Forelimb muscle (tissue), 1 donor: ENCODE results near the gene ANAPC13. TPM values are rescaled to one million over a fixed set of nuclear protein-coding genes. Genes with fewer than 3 reads are reported as not detected.

Experiments
- DNase-seq: peaks from one replicate; pipeline ENCODE4 v3.0.0-alpha.2; 2013; ENCODE audit warnings: low read depth
- polyA plus RNA-seq: library from polyadenylated mRNA; unstranded; fragments of 120-200 nt; gene quantifications from one replicate; pipeline ENCODE4 v1.2.1, GENCODE V29; 2013; ENCODE audit not compliant: insufficient read length

The ANAPC13 gene, protein sequence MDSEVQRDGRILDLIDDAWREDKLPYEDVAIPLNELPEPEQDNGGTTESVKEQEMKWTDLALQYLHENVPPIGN
- polyA plus RNA-seq: 59.3 TPM

DNA sequence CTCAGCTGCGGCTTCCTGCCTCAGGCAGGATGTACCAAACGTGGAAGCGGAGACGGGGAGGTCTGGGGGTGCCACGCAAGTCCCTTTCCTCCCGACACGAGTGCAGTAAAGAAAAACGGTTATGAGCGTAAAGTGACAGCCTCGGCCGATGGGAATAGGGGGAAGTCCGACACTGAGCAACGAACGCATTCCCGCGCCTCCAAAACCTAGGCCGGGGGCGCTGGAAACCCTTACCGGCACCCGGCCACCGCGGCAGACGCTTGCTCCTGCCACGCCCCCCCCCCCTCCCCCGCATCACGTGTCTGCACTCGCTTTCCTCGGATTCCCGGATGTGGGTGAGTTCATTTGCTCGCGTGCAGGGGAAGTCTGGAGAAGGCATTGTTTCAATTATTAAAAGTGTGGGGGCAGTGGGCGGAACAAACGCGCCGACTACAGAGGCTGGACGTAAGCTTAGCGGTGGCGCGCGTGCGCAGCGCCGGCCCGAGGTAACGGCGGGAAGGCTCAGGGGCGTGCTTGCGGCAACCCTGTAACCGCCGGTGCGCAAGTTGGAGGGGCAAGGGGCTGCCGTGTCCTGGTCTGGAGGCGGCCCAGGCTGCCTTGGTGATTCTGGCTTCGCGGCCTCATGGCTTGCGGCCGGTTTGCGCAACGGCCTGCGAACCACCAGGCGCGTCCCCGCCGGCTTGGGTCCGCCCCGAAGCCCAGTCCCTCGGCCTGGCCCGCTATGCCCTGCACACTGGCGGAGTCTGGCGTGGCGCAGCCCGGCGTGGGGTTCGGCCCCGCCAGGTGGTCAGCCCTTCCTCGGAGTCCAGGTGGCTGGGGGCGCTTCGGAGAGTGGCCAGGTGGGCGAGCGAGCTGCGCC, at the start of gene ANAPC13, which contains the start of gene CEP63:
Gene ANAPC13 (minus strand): TSS at position 268 of the 859 bp plus-strand sequence. CDS start 3,081 bp downstream, outside the sequence.
Gene CEP63 (plus strand): TSS at position 340 of the 859 bp plus-strand sequence. CDS start 9,264 bp downstream, outside the sequence.
- peak; percentile 96 for DNase-seq

DNA sequence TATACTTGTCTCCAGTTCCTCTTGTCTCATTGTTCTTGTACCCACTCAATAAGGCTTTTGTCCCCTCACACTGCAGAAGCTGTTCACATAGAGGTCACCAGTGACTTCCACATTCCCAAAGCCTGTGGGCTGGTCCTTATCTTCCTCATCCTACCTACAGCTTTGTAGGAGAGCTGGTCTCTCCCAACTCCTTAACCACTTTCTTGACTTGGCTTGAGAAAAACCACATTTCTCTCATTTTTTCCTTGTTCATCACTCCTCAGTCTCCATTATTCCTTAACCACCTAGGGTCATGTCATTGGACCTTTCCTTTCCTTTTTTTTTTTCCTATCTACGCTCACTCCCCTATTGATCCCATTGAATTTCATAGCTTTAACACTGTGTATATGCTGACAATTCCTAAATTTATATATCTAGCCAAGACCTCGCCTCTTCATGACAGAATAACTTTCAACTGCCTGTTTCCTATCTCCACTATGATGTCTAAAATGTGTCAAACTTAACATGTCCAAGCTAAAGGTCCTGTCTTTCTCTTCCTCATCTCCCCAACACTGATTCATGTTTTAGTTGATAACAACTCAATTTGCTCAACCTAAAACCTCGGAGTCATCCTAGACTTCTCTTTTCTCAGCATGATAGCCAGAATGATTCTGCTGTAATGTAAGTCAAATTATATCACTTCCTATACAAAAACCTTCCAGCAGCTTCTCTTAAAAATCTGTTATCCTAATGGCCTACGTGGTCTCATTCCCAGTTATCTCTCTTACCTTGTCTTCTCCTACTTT, 49.6 kb upstream of the ANAPC13 start:
- no peak for DNase-seq

DNA sequence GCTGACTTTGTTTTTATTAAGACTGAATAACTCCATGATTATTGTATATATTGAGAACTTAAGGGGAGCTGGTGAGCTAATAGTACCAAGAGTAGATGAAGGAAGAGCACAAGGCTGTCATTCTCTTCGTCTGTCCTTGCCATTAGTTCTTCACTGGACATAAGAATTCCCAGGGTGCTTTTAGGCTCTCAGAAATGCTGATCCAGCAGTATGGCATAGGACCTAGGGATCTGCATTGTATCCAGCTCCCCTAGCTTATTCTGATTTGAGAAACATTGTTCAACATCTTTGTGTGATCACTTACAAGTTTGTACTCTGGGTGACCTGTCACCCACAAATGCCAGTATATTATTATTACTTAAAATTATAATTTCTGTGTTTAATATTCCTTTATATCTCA, 47.7 kb upstream of the ANAPC13 start:
- no peak for DNase-seq

DNA sequence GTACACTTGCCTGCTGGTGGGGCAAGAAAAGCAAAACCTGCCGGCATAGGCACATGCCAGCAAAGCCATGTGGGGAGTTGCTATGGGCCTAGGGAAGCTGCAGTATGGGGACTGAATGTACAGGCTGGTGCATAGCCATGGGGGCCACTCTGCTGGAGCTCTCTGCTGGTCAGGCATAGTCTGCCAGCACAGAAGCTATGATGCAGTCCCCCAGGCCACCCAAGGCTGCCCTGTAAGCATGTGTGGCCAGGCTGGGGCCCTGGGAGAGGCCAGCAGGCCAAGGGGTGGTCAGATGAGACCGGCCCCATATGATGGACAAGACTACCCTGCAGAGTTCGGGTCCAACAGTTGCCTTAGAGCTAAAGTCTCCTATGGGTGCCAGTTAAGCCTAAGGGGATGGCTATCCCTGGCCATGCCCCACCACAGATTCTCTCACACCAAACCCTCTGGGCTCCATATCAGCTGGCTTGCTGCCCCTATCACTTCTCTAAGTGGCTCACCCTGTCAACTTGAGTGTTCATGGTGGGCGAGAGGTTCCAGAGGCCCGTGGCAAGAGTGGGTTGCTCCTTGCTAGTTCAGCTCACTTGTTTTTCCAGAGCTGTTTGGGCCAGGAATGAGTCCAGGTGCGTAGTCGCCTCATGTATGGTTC, 41.9 kb upstream of the ANAPC13 start:
- no peak for DNase-seq

DNA sequence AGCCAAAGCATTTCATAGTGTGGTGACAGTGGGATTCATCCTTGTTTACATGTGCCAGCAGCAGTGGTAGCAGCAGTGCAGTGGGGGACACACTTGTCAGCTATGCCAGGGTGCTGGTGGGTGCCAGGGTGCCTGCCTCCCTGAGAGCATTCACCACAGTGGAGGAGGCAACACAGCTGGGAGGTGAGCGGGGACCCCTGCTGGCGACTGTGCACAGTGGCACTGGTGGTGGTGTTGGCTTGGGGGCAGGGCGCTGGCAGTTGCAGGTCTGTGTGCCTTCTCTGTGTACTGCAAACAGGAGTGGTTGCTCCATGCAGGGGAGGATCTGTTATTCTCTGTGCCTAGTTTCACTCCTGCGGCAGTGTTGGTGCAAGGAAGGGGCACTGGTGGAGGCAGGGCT, 41.3 kb upstream of the ANAPC13 start:
- DNase-seq: no peak

DNA sequence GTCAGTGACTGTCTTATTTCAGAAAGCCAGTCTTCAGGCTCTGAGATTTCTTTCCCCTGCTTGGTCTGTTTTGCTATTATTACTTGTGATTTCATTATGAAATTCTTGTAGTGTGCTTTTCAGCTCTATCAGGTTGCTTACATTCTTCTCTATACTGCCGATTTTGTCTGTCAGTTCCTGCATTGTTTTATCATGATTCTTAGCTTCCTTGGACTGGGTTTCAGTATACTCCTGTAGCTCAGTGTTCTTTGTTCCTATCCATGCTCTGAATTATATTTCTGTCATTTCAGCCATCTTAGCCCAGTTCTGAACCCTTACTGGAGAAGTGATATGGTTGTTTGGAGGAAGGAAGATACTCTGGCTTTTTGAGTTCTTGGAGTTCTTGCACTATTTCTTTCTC, 40.5 kb upstream of the ANAPC13 start:
- DNase-seq: no peak

DNA sequence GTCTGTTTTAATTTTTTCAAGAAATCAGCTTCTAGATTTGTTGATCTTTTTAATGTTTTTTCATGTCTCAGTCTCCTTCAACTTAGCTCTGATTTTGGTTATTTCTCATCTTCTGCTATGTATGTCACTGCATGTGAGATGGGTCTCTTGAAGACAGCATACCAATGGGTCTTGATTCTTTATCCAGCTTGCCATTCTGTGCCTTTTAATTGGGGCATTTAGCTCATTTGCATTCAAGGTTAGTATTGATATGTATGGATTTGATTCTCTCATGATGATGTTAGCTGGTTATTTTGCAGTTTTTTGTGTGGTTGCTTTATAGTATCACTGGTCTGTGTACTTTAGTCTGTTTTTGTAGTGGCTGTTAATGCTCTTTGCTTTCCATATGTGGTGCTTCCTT, 39.5 kb upstream of the ANAPC13 start:
- DNase-seq: no peak

DNA sequence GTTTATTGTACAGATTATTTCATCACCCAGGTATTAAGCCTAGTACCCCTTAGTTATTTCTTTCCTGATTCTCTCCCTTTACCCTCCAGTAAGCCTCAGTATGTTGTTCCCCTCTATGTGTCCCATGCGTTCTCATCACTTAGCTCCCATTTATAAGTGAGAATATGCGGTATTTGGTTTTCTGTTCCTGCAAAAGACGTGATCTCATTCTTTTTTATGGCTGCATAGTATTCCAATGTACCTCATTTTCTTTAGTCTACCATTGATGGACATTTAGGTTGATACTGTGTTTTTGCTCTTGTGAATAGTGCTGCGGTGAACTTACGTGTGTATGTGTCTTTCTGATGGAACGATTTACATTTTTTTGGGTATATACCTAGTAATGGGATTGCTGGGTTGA, 36.8 kb upstream of the ANAPC13 start:
- DNase-seq: no peak

DNA sequence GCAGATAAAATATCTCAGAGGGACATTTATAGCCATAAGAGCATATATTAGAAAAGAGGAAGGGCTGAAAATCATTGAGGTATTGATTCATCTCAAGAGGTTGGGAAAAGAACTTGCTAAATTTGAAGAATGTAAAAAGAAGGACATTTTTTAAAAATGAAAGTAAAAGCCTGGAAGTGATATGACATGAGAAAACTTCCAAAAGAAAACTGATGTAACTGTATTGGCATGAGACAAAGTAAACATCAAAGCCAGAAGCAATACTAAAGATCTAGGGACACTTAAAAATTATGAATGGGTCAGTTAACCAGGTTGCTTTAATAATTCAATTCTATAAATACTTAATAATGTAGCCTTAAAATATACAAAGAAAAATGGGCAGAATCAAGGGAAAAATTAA, 32.0 kb upstream of the ANAPC13 start:
- no peak for DNase-seq

DNA sequence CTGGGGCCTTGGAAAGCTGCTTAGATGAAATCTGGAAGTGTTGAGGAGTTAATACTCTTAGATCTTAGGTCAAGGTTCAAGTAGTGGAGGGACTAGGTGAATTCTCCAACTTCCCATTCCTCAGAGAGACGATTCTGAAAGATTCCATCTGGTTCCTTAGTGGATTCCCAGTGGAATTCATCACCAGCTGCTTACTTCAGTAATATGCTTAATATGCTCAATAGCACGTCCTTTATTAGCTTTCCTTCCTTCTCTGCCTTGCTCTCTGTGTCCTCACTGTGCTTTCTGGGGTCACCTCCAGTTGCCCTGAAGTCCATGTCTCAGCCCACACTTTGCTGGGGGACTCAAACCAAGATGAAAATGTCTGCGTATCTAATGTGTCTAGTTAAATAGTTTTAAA, 31.1 kb upstream of the ANAPC13 start:
- no peak for DNase-seq

DNA sequence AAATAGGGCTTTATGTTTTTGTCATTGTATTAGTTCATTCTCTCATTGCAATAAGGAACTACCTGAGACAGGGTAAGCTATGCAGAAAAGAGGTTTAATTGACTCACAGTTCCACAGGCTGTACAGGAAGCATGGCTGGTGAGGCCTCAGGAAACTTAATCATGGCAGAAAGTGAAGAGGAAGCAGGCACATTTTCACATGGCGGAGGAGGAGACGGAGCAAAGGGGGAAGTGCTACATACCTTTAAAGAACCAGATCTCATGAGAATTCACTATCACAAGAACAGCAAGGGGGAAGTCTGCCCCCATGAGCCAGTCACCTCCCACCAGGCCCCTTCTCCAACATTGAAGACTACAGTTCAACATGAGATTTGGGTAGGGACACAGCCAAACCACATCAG, 25.7 kb upstream of the ANAPC13 start:
- DNase-seq: no peak

DNA sequence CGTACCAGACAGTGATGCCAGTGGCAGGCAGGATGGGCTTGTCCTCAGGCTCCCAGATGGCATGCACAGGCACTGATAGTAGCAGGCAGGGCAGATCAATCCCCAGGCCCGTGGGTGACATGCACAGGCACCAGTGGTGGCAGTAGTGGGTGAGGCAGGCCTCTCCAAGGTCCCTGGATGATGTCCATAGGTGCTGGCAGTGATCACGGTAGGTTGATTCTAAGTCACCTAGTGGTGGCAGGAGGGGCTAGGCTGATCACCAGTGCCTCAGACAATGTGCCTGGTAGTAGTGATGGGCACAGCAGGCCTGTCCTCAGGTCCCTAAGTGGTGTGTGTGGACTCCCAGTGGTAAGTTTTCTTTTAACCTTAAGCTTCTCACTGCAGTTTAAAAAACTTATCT, 19.7 kb upstream of the ANAPC13 start:
- no peak for DNase-seq

DNA sequence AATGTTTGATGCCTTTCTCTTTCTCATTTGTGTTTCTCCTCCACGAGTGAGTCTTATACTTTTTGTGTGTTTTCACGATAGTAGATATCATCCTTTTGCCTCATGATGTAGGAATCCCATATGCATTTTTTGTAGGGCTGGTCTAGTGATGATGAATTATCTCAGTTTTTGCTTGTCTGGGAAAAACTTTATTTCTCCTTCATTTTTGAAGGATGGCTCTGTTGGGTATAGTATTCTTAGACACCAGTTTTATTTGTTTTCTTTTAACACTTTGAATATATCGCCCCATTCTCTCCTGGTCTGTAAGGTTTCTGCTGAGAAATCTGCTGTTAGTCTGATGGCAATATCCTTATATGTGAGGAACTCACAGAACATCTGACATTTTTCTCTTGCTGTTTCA, 18.3 kb upstream of the ANAPC13 start:
- DNase-seq: no peak

DNA sequence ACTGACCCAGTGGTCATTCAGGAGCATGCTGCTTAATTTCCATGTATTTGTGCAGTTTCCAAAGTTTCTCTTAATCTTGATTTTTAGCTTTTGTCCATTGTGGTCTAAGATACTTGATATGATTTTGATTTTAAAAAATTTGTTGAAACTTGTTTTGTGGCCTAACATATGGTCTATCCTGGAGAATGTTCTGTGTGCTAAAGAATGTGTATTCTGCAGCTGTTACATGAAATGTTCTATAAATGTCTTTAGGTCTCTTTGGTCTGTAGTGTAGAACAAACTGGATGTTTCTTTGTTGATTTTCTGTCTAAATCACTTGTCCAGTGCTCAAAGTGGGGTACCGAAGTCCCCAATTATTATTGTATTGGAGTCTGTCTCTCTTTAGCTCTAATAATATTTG, 17.5 kb upstream of the ANAPC13 start:
- DNase-seq: no peak

DNA sequence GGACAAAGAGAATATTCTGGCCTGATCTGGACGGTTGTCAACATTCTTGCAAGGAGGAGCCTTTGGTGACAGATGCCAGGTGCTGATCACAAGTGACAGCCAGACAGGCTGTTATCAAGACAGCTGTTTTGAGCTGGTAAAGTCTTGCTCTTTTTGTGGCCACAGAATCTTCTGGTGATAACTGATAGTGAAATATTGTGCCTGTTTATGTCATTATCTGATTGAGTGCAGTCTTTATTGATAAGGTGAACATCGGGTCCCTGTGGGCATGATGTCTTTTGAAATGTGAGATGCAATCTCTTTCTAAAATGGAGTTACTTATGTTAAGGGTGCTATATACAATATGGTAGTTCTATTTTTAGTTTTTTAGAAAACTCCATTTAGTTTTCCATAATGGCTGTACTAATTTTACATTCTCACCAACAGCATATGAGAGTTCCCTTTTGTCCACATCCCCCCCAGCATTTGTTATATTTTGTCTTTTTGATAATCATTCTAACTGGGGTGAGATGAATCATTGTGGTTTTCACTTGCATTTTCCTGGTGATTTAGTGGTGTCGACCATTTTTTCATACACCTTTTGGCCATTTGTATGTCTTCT, 10.8 kb upstream of the ANAPC13 start:
- no peak for DNase-seq

DNA sequence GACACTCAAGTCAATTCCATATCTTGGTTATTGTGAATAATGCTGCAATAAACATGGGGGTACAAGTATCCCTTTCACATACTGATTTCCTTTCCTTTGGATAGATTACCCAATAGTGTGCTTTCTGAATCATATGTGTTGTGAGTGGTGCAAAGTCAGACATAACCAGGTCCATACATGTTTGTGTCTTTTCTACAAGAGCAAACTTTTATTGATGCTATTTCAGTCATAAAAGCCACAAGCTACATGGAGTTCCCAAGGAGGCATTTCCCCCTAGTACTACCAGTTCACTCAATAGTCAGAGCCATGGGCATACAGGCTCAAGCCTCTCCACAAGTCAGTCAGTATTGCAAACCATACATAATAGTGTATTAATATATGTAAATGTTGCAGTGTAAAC, 10.2 kb upstream of the ANAPC13 start:
- no peak for DNase-seq

DNA sequence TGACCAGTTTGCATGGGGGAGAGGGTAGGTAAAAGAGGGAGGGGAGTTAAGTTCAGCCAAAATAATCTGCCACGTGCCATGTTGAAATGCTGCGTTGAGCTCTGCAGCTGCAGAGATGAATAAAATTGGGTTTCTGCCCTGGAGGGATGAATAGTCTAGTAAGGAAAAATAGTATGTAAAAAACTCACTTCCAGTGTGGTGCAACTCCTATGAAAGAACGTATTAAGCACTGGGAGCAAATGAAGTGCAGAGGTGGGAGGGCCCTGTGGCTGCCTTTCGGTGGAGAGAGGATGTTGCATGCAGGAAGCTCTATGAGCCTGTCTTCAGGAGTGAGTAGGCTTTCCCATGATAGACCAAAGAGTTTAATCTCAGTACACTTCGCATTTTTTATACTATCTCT, 8.7 kb upstream of the ANAPC13 start:
- no peak for DNase-seq

DNA sequence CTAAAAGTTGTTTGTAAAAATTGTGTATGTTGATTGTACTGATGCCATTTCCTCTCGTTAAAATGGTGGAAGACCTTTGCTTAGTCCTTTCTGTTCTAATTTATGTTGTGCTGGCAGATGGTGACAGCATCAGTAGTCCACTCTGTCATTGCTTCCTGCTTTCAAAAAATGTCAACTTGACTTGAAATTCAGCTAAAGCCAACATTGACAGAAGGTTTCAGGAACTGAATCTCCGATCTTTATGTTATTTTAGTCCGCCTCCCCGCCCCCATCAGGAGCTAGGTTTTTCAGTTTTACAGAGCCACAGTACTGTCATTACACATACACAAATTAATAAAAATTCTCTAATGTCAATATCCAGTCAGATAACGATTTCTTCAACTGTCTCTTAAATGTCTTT, 1.6 kb upstream of the ANAPC13 start:
- DNase-seq: no peak

DNA sequence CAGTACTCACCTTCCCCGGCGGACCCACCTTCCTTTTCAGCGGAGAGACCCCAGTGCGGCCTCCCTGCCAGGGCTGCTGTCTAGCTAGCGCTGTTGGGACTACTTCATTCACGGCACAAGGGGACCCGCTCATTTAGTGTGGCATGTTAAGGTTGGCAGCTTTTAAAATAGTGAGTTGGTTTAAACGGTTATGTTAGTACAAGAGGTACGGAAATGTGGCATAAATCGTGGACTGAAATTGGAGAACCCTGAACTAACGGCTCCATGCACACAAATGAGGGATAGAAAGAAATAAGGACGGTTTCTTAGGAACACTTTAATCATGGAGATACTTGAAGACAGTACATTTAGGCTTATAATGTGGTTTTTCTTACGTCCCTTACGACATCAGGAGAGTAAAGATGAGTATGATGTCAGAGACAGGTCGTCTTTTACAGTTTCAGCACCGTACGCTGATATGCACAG, 824 bp upstream of the ANAPC13 start:
- DNase-seq: no peak

DNA sequence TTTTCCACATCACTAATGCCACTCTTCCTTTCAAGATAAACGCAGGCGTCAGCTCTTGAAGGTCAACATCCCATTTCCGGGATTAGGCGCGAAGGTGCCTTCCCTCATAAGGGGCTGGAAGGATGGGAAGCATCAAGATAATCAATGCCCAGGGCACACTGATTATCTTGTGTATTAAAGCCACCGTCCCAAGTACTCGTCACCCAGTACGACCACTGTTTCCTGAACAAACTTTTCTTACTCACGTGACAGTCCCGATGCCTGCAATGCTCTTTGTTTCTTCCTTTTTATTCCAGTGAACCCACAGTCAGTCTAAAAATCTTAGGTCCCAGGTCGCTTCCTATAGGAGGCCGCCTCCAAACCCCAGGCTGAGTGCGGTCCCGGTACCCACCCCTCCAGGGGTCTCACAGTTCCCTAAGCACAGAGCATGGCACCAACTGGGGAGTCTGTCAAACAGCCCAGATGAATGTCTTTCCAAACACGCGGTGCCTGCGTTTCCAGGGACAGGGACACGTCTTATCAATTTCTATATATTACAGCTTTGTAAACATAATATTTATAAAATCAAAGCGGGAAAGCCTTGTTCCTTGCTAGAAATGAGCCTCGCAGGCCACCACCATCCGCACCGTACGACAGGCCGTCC, 589 bp downstream of the ANAPC13 start:
- no peak for DNase-seq
